Measurements from ENCODE around the gene GPR143. TPM values are rescaled to one million over a fixed set of nuclear protein-coding genes. Genes with fewer than 3 reads are reported as not detected.
"Not testable (repeated sequence)": the region's sequence is repeated elsewhere in the genome, so short reads cannot be mapped to it uniquely, and the experiment has no call there.

Gene GPR143
- total and polyA plus RNA-seq, 3 experiments from 2014 or later: 0.15 TPM; not detected in 2

DNA sequence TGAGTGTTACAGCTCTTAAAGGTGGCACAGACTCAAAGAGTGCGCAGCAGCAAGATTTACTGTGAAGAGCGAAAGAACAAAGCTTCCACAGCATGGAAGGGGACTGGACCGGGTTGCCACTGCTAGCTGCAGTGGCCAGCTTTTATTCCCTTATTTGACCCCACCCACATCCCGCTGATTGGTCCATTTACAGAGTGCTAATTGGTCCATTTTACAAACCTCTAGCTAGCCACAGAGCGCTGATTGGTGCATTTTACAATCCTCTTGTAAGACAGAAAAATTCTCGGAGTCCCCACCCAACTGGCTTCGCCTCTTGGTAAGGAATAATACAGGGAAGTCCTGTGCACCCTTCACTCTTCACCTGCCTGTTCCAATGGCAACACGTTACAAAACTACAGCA is 18.7 kb upstream of the GPR143 start:
- no peak for DNase-seq
- H3K4me3 Mint-ChIP-seq: no peak overlapping the region
- ChIA-PET POLR2A (no interaction called here), CTCF (no interaction called here)
- H3K4me1 Mint-ChIP-seq: peaks cover 0 to 8% (median 0%) of the 10 kb centered on the region in 3 donors
- no peaks in the 10 kb centered on the region for H3K4me1 ChIP-seq (ENCODE audit: insufficient read depth, low read length)
- no peaks in the 10 kb centered on the region for H3K9me3 Mint-ChIP-seq
- H3K27me3 Mint-ChIP-seq: peaks cover 23 to 29% of the 10 kb centered on the region in 2 donors
- H3K27ac Mint-ChIP-seq: no peak overlapping the region
- no peak overlapping the region for H3K27ac ChIP-seq (ENCODE audit: low read depth, low read length)
- H3K27me3 ChIP-seq (ENCODE audit: insufficient read depth, low read length, poor library complexity, severe bottlenecking): no peaks in the 10 kb centered on the region
- no peaks in the 10 kb centered on the region for H3K9me3 ChIP-seq (ENCODE audit: low read length)
- H3K36me3 ChIP-seq (ENCODE audit: insufficient read depth, low read length): no peaks in the 10 kb centered on the region
- no peak overlapping the region for H3K4me3 ChIP-seq (ENCODE audit: low read length)
- no peaks in the 10 kb centered on the region for H3K36me3 Mint-ChIP-seq

DNA sequence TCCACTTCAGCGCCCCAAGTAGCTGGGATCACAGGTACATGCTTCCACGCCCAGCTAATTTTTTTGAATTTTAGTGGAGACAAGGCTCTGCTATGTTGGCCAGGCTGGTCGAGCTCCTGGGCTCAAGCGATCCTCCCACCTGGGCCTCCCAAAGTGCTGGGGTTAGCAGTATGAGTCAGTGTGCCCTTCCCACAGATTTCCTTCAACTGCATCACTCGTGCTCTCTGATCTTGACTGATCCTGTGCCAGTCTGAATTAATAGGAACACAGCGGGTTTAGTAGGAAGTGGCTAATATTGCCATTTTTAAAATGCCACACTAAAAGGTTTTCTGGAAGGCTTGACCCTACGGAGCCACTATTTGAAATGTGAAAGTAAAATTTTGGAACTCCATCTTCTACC is 16.3 kb upstream of the GPR143 start:
- Mint-ChIP-seq H3K36me3 (no peaks in the 10 kb centered on the region), H3K4me1 (peaks cover 0 to 6% (median 0%) of the 10 kb centered on the region in 3 donors), H3K4me3 (no peak overlapping the region), H3K9me3 (no peaks in the 10 kb centered on the region), H3K27ac (no peak overlapping the region), H3K27me3 (peaks cover 8 to 13% of the 10 kb centered on the region in 2 donors)
- H3K27ac ChIP-seq (ENCODE audit: low read depth, low read length): no peak overlapping the region
- POLR2A ChIA-PET: no interaction called here
- DNase-seq: no peak
- no peaks in the 10 kb centered on the region for H3K9me3 ChIP-seq (ENCODE audit: low read length)
- no peaks in the 10 kb centered on the region for H3K27me3 ChIP-seq (ENCODE audit: insufficient read depth, low read length, poor library complexity, severe bottlenecking)
- H3K4me3 ChIP-seq (ENCODE audit: low read length): no peak overlapping the region
- CTCF ChIA-PET: no interaction called here
- H3K36me3 ChIP-seq (ENCODE audit: insufficient read depth, low read length): no peaks in the 10 kb centered on the region
- no peaks in the 10 kb centered on the region for H3K4me1 ChIP-seq (ENCODE audit: insufficient read depth, low read length)

DNA sequence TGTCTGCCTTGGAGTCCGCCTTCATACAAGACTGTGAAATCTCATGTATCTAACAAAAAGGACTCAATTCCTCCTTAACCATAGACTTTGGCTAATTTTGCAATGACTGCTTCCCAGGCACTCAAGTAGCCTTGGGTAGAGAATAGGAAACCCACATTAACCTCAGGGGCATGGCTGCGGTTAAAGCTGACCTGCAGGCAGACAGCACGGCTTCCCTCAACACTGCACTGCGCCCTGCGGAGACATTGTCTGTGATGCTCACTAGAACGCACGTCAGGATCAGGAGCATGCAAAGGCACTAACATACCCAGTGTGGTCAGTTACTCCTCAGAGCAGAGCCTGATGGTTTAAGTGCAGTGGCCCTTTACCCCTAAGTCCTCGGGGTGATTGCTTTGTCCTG is 10.3 kb upstream of the GPR143 start:
- Mint-ChIP-seq H3K27ac (no peak overlapping the region), H3K27me3 (peaks cover 12 to 18% of the 10 kb centered on the region in 2 donors), H3K4me3 (no peak overlapping the region), H3K36me3 (no peaks in the 10 kb centered on the region), H3K9me3 (no peaks in the 10 kb centered on the region), H3K4me1 (no peaks in the 10 kb centered on the region)
- no peaks in the 10 kb centered on the region for H3K4me1 ChIP-seq (ENCODE audit: insufficient read depth, low read length)
- ChIA-PET CTCF (no interaction called here), POLR2A (no interaction called here)
- H3K9me3 ChIP-seq (ENCODE audit: low read length): no peaks in the 10 kb centered on the region
- H3K27ac ChIP-seq (ENCODE audit: low read depth, low read length): no peak overlapping the region
- H3K27me3 ChIP-seq (ENCODE audit: insufficient read depth, low read length, poor library complexity, severe bottlenecking): no peaks in the 10 kb centered on the region
- no peak overlapping the region for H3K4me3 ChIP-seq (ENCODE audit: low read length)
- DNase-seq: no peak
- H3K36me3 ChIP-seq (ENCODE audit: insufficient read depth, low read length): no peaks in the 10 kb centered on the region

DNA sequence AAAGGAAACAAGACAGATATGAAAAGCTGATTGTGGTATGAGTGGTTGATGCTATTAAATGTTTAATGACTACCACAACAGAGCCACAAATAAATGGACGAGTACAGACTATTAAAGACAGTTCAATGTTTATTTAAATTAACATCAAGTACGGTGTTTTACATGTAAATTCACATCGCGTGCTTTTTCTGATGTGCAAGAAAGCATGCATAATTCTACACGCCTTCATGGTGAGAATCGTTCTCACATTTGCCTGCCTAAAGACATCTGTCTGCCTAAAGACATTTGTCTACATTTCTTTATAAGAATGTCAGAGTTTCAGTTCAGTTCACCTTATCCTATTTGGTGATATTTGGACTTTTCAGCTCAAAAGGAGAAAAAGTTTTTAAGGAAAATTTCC is 7.3 kb upstream of the GPR143 start:
- Mint-ChIP-seq H3K36me3 (no peaks in the 10 kb centered on the region), H3K27ac (no peak overlapping the region), H3K4me3 (no peak overlapping the region), H3K9me3 (no peaks in the 10 kb centered on the region), H3K4me1 (no peaks in the 10 kb centered on the region), H3K27me3 (peaks cover 18 to 26% of the 10 kb centered on the region in 2 donors)
- no peak overlapping the region for H3K4me3 ChIP-seq (ENCODE audit: low read length)
- no peaks in the 10 kb centered on the region for H3K27me3 ChIP-seq (ENCODE audit: insufficient read depth, low read length, poor library complexity, severe bottlenecking)
- H3K27ac ChIP-seq (ENCODE audit: low read depth, low read length): no peak overlapping the region
- ChIA-PET POLR2A (no interaction called here), CTCF (interaction anchor here (0.9 kb wide), 1 partner anchor 10 kb away, joined by 3 read pairs; no protein-coding TSS in a partner anchor)
- no peak for DNase-seq
- no peaks in the 10 kb centered on the region for H3K9me3 ChIP-seq (ENCODE audit: low read length)
- no peaks in the 10 kb centered on the region for H3K36me3 ChIP-seq (ENCODE audit: insufficient read depth, low read length)
- H3K4me1 ChIP-seq (ENCODE audit: insufficient read depth, low read length): no peaks in the 10 kb centered on the region

DNA sequence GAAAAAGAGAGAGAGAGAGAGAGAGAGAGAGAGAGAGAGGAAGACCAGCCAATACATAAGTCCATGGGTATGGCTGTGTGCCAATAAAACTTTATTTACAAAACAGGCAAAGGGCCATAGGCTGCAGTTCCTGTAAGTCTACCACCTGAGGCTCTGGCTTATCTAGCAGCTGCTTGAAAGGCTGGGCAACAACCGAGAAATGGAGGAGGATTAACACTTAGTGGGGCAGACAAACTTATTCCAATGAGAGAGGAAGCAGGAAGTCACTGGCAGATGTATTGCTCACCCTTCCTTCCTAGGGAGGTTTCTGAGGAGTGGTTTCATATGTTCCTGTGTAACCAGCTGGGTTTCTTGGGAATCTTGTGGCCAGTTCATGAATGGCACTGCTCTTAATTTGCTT is 4.7 kb upstream of the GPR143 start:
- no peak for DNase-seq
- H3K27ac Mint-ChIP-seq: no peak overlapping the region
- no peaks in the 10 kb centered on the region for H3K27me3 ChIP-seq (ENCODE audit: insufficient read depth, low read length, poor library complexity, severe bottlenecking)
- POLR2A ChIA-PET: no interaction called here
- no peaks in the 10 kb centered on the region for H3K36me3 Mint-ChIP-seq
- no peaks in the 10 kb centered on the region for H3K9me3 Mint-ChIP-seq
- no peaks in the 10 kb centered on the region for H3K4me1 ChIP-seq (ENCODE audit: insufficient read depth, low read length)
- H3K36me3 ChIP-seq (ENCODE audit: insufficient read depth, low read length): no peaks in the 10 kb centered on the region
- no peak overlapping the region for H3K4me3 Mint-ChIP-seq
- peaks cover 17 to 22% of the 10 kb centered on the region in 2 donors for H3K27me3 Mint-ChIP-seq
- H3K27ac ChIP-seq (ENCODE audit: low read depth, low read length): no peak overlapping the region
- no peak overlapping the region for H3K4me3 ChIP-seq (ENCODE audit: low read length)
- CTCF ChIA-PET: no interaction called here
- H3K9me3 ChIP-seq (ENCODE audit: low read length): no peaks in the 10 kb centered on the region
- H3K4me1 Mint-ChIP-seq: peaks cover 0 to 3% (median 0%) of the 10 kb centered on the region in 3 donors

DNA sequence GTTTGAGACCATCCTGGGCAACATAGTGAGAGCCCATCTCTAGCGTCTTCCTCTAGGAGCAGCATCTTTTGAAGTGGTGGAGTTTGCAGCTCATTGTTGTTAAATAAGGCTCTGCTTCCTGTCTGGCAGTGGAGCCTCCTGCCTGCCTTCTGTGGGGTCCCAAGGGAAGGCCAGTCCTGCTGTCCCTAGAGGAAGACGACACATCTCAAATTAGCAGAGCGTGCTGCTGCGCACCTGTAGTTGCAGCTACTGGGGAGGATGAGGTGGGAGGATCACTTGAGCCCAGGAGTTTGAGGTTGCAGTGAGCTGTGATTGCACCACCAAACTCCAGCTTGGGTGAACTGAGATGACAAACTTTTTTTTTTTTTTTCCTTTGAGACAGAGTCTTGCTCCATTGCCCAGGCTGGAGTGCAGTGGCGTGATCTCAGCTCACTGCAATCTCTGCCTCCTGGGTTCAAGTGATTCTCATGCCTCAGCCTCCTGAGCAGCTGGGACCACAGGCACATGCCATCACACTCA is 2.7 kb upstream of the GPR143 start:
- H3K27ac Mint-ChIP-seq; H3K4me1 Mint-ChIP-seq; DNase-seq; H3K27me3 ChIP-seq (ENCODE audit: insufficient read depth, low read length, poor library complexity, severe bottlenecking); POLR2A ChIA-PET; H3K9me3 Mint-ChIP-seq; H3K9me3 ChIP-seq (ENCODE audit: low read length); H3K4me1 ChIP-seq (ENCODE audit: insufficient read depth, low read length); H3K4me3 Mint-ChIP-seq; H3K36me3 Mint-ChIP-seq; H3K4me3 ChIP-seq (ENCODE audit: low read length); CTCF ChIA-PET; H3K27ac ChIP-seq (ENCODE audit: low read depth, low read length); H3K36me3 ChIP-seq (ENCODE audit: insufficient read depth, low read length): not testable (repeated sequence)
- H3K27me3 Mint-ChIP-seq: peaks cover 15 to 22% of the 10 kb centered on the region in 2 donors

DNA sequence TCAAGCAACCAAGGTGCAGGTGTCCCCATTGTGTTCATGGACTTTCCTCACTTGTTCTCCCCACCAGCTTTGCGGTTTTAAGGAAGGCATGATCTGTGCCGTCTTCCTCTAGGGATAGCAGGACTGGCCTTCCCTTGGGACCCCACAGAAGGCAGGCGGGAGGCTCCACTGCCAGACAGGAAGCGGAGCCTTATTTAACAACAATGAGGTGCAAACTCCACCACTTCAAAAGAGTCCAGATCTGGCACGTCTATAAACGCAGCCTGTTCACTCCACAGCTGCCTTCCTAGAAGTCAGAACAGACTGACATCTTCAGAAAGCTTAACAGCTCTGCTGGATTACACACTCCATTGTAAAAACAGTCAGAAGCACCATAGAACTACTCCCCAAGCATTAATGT is 1.7 kb upstream of the GPR143 start:
- Histone ChIP-seq H3K9me3 (ENCODE audit: low read length) (no peaks in the 10 kb centered on the region), H3K36me3 (ENCODE audit: insufficient read depth, low read length) (no peaks in the 10 kb centered on the region), H3K27ac (ENCODE audit: low read depth, low read length) (no peak overlapping the region), H3K27me3 (ENCODE audit: insufficient read depth, low read length, poor library complexity, severe bottlenecking) (no peaks in the 10 kb centered on the region), H3K4me3 (ENCODE audit: low read length) (no peak overlapping the region), H3K4me1 (ENCODE audit: insufficient read depth, low read length) (no peaks in the 10 kb centered on the region)
- H3K4me3 Mint-ChIP-seq: no peak overlapping the region
- no peak for DNase-seq
- H3K4me1 Mint-ChIP-seq: peaks cover 0 to 3% (median 0%) of the 10 kb centered on the region in 3 donors
- ChIA-PET POLR2A (no interaction called here), CTCF (no interaction called here)
- no peaks in the 10 kb centered on the region for H3K36me3 Mint-ChIP-seq
- peaks cover 0 to 3% (median 0%) of the 10 kb centered on the region in 5 donors for H3K9me3 Mint-ChIP-seq
- peaks cover 17 to 24% of the 10 kb centered on the region in 2 donors for H3K27me3 Mint-ChIP-seq
- no peak overlapping the region for H3K27ac Mint-ChIP-seq

DNA sequence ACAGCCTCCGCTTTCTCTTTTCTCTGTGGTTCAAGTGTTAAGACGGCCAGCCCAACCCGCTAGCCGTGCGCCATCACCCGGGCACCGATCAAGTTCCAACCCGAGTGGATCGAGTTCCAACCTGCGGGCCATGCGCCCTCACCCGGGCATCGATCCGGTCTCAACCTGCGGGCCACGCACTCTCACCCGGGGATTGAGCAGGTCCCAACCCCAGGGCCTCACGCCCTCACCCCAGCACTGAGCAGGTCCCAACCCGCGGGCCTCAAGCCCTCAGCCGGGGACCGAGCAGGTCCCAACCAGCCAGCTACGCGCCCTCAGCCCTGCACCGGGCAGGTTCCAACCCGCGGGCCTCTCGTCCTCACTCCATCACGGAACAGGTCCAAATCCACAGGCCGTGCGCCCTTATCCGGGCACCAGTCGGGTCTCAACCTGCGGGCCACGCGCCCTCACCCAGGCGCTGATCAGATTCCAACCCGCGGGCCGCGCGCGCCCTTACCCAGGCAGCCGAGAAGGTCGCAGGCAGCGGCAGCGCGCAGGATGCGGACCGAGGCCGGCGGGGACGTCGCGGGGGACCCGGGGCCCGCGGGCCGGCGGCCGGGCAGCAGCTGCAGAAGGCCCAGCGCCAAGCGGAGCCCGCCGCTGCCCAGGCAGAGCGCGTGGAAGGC is 443 bp downstream of the GPR143 start:
- ChIA-PET POLR2A (no interaction called here), CTCF (no interaction called here)
- no peaks in the 10 kb centered on the region for H3K36me3 Mint-ChIP-seq
- H3K4me3 Mint-ChIP-seq: no peak overlapping the region
- H3K36me3 ChIP-seq (ENCODE audit: insufficient read depth, low read length): no peaks in the 10 kb centered on the region
- no peak for DNase-seq
- no peak overlapping the region for H3K27ac ChIP-seq (ENCODE audit: low read depth, low read length)
- no peak overlapping the region for H3K4me3 ChIP-seq (ENCODE audit: low read length)
- H3K9me3 Mint-ChIP-seq: peaks cover 0 to 3% (median 0%) of the 10 kb centered on the region in 5 donors
- H3K4me1 ChIP-seq (ENCODE audit: insufficient read depth, low read length): no peaks in the 10 kb centered on the region
- H3K27me3 Mint-ChIP-seq: peaks cover 16 to 24% of the 10 kb centered on the region in 2 donors
- no peaks in the 10 kb centered on the region for H3K9me3 ChIP-seq (ENCODE audit: low read length)
- peaks cover 0 to 3% (median 0%) of the 10 kb centered on the region in 3 donors for H3K4me1 Mint-ChIP-seq
- H3K27me3 ChIP-seq (ENCODE audit: insufficient read depth, low read length, poor library complexity, severe bottlenecking): no peaks in the 10 kb centered on the region
- no peak overlapping the region for H3K27ac Mint-ChIP-seq

Measured in CD8-positive, alpha-beta memory T cell (primary cell).